Measurements from ENCODE around the gene DCXR.
A peak's percentile ranks its signal among the peaks of the same experiment; 100 is the strongest.

Gene DCXR

DNA sequence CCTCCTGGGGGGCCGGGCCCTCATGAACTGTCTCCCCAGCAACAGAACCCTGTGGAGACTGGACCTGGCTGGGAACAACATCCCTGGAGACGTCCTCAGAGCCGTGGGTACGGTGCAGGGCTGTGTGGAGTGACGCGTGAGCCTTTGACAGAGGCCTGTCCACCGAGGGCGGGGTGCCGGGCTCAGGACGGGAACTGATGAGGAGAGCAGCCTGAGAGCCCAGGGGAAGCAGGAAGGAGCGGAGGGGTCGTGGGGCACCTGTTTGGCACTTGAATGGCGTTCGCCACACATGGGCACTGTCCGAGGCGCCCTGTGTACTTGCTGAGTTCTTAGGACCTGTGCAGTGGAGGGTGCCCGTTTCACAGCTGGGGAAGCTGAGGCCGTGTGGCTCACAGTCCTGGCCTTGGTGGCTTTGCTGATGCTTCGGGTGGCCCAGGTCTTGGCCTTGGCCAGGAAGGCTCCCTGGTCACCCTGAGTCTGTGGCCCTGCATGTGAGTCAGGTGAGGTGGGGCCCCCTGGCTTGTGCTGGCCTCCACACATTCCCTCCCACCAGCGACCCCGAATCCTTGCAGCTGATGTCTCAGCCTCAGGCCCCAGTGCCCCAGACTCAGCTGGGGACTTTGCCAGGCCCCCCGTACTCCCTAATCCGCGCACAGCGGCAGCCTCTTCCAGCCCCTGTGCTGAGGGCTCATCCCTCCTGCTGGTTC, 11.9 kb downstream of the DCXR start:
- Histone ChIP-seq H3K79me2 (ENCODE audit: low read length) (peaks cover 15% of the 10 kb centered on the region), H3K27ac (ENCODE audit: low read length) (no peak overlapping the region), H4K20me1 (ENCODE audit: insufficient read depth, low read length) (peaks cover 9% of the 10 kb centered on the region), H3K4me1 (ENCODE audit: low read length) (peaks cover 39% of the 10 kb centered on the region), H3K9ac (ENCODE audit: low read length) (no peak overlapping the region), H3K27me3 (ENCODE audit: low read depth, low read length) (no peaks in the 10 kb centered on the region), H3K4me2 (ENCODE audit: low read length) (no peak overlapping the region), H3K4me3 (ENCODE audit: low read length) (no peak overlapping the region), H3K36me3 (replicated peaks; ENCODE audit: low read depth, low read length) (no peaks in the 10 kb centered on the region), H3K9me3 (ENCODE audit: insufficient read depth, low read length) (no peaks in the 10 kb centered on the region), H2AFZ (ENCODE audit: low read depth, low read length) (no peak overlapping the region)
- TF ChIP-seq EZH2phosphoT487 (IDR thresholded peaks at IDR 0.05; ENCODE audit: low read depth) = no peak
- TF ChIP-seq, protein P1, sequence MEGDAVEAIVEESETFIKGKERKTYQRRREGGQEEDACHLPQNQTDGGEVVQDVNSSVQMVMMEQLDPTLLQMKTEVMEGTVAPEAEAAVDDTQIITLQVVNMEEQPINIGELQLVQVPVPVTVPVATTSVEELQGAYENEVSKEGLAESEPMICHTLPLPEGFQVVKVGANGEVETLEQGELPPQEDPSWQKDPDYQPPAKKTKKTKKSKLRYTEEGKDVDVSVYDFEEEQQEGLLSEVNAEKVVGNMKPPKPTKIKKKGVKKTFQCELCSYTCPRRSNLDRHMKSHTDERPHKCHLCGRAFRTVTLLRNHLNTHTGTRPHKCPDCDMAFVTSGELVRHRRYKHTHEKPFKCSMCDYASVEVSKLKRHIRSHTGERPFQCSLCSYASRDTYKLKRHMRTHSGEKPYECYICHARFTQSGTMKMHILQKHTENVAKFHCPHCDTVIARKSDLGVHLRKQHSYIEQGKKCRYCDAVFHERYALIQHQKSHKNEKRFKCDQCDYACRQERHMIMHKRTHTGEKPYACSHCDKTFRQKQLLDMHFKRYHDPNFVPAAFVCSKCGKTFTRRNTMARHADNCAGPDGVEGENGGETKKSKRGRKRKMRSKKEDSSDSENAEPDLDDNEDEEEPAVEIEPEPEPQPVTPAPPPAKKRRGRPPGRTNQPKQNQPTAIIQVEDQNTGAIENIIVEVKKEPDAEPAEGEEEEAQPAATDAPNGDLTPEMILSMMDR (IDR thresholded peaks at IDR 0.05; ENCODE audit: low read depth, low read length) = no peak

DNA sequence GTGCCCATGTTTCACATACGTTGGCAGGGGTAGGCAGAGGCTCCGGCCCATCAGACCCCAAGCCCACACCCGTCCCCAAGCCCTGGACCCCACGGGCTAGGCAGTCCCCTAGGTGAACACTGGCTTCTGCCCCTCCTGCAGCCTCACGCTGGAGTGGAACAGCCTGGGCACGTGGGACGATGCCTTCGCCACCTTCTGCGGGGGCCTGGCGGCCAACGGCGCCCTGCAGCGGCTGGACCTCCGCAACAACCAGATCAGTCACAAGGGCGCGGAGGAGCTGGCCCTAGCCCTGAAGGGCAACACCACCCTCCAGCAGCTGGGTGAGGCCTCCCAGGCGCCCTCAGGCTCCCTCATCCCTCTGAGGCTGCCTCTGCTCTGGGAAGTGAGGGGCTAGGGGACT, 12.6 kb downstream of the DCXR start:
- Histone ChIP-seq H3K4me3 (ENCODE audit: low read length) (no peak overlapping the region), H3K9me3 (ENCODE audit: insufficient read depth, low read length) (no peaks in the 10 kb centered on the region), H2AFZ (ENCODE audit: low read depth, low read length) (no peak overlapping the region), H3K36me3 (replicated peaks; ENCODE audit: low read depth, low read length) (no peaks in the 10 kb centered on the region), H3K27me3 (ENCODE audit: low read depth, low read length) (no peaks in the 10 kb centered on the region), H3K79me2 (ENCODE audit: low read length) (peaks cover 15% of the 10 kb centered on the region), H3K27ac (ENCODE audit: low read length) (no peak overlapping the region), H3K4me1 (ENCODE audit: low read length) (peaks cover 39% of the 10 kb centered on the region), H3K9ac (ENCODE audit: low read length) (no peak overlapping the region), H4K20me1 (ENCODE audit: insufficient read depth, low read length) (peaks cover 13% of the 10 kb centered on the region), H3K4me2 (ENCODE audit: low read length) (no peak overlapping the region)
- TF ChIP-seq, protein P1 (IDR thresholded peaks at IDR 0.05; ENCODE audit: low read depth, low read length) = no peak
- no peak for TF ChIP-seq EZH2phosphoT487 (IDR thresholded peaks at IDR 0.05; ENCODE audit: low read depth)

DNA sequence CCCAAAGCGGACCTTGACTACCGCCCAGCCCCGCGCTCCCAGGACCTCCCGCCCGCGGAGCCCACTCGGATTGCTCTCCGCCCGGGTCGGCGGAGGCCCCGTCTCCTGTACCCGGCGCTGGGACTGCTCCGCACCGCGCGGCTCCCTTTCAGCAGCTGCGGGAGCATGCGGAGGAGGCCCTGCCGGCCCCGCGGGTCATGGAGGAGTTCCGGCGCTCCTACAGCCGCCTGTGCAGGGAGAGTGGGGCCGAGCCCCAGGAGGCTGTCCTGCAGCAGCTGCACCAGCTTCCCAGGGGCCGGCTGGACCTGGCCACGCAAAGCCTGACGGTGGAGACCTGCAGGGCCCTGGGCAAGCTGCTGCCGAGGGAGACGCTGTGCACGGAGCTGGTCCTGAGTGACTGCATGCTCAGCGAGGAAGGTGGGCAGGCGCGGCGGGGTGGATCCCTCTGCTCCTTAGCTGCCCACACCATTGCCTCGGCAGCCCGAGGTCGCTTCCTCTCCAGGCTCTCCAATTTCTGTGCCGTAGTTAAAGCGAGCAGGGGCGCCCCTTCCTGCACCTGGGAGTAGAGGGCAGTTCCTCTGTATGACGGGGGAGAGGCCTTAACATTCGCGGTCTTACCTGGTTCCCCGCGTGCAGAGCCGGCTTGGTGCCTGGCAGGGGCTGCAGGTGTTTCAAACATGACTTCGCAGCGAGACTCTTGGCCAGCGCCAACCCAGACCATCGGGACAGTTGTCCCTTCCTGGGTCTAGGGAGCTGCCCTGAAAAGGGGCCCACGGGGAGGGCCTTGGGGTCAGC, 13.9 kb downstream of the DCXR start:
- peak overlapping the region; percentile 65 for H3K9ac ChIP-seq (ENCODE audit: low read length)
- H3K27me3 ChIP-seq (ENCODE audit: low read depth, low read length) = no peaks in the 10 kb centered on the region
- peaks cover 13% of the 10 kb centered on the region for H4K20me1 ChIP-seq (ENCODE audit: insufficient read depth, low read length)
- peak overlapping the region; percentile 88 for H3K4me3 ChIP-seq (ENCODE audit: low read length)
- peaks cover 35% of the 10 kb centered on the region for H3K4me1 ChIP-seq (ENCODE audit: low read length)
- peak overlapping the region; percentile 3; the same call in 1 of the 2 replicates for H2AFZ ChIP-seq (ENCODE audit: low read depth, low read length)
- H3K36me3 ChIP-seq (replicated peaks; ENCODE audit: low read depth, low read length) = no peaks in the 10 kb centered on the region
- H3K9me3 ChIP-seq (ENCODE audit: insufficient read depth, low read length) = no peaks in the 10 kb centered on the region
- H3K27ac ChIP-seq (ENCODE audit: low read length) = no peak overlapping the region
- H3K79me2 ChIP-seq (ENCODE audit: low read length) = peaks cover 15% of the 10 kb centered on the region
- peak overlapping the region; percentile 97 for H3K4me2 ChIP-seq (ENCODE audit: low read length)
- no peak for TF ChIP-seq EZH2phosphoT487 (IDR thresholded peaks at IDR 0.05; ENCODE audit: low read depth)
- TF ChIP-seq, protein P1 (IDR thresholded peaks at IDR 0.05; ENCODE audit: low read depth, low read length) = no peak

DNA sequence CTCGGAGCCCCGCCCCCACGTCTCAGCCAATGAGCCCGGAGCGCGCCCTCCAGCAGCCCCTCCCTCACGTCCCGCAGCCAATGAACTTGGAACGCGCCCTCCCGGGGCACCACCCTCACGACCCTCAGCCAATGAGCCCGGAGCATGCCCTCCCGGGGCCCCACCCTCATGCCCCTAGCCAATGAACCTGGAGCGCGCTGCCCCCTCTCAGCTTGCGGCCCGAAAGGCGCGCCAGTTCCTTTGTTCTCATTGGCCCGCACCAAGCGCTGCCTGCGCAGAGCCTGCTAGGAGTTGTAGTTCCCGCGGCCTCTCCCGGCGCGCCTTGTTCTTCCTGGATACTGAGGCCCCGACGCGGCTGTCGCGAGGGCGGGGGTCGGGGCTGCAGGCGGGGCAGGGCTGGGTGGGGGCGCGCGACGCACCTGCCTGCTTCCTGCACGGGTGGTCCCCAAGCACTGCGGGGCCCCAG, 14.5 kb downstream of the DCXR start, which contains the start of gene LRRC45:
LRRC45 (plus strand) TSS at position 325 of the 466 bp plus-strand sequence. CDS start 339 bp downstream, outside the sequence.
- Histone ChIP-seq H4K20me1 (ENCODE audit: insufficient read depth, low read length) (peaks cover 13% of the 10 kb centered on the region), H2AFZ (ENCODE audit: low read depth, low read length) (peak within 1 kb of the TSS; percentile 67; the same call in 1 of the 2 replicates), H3K4me2 (ENCODE audit: low read length) (peak within 1 kb of the TSS; percentile 99), H3K27me3 (ENCODE audit: low read depth, low read length) (no peaks in the 10 kb centered on the region), H3K36me3 (replicated peaks; ENCODE audit: low read depth, low read length) (no peaks in the 10 kb centered on the region), H3K4me3 (ENCODE audit: low read length) (peak within 1 kb of the TSS; percentile 100), H3K9me3 (ENCODE audit: insufficient read depth, low read length) (no peaks in the 10 kb centered on the region), H3K27ac (ENCODE audit: low read length) (peak within 1 kb of the TSS; percentile 45), H3K79me2 (ENCODE audit: low read length) (peaks cover 15% of the 10 kb centered on the region), H3K4me1 (ENCODE audit: low read length) (peaks cover 29% of the 10 kb centered on the region), H3K9ac (ENCODE audit: low read length) (peak within 1 kb of the TSS; percentile 97)
- TF ChIP-seq, protein P1 (IDR thresholded peaks at IDR 0.05; ENCODE audit: low read depth, low read length) = no peak
- no peak for TF ChIP-seq EZH2phosphoT487 (IDR thresholded peaks at IDR 0.05; ENCODE audit: low read depth)

Measured in OCI-LY3 (cell line).